SH-SY5Y (cell line): Measurements from ENCODE around the gene SNTG2.

Source experiments
- GATA2 ChIP-seq: IDR thresholded peaks from 2 replicates; pipeline ENCODE4 v1.6.1; 2011; ENCODE audit warnings: mild to moderate bottlenecking, low read depth, low read length
- GATA3 ChIP-seq: IDR thresholded peaks from 2 replicates; pipeline ENCODE4 v1.6.1; 2011; ENCODE audit warnings: low read depth, mild to moderate bottlenecking, low read length, moderate library complexity

DNA sequence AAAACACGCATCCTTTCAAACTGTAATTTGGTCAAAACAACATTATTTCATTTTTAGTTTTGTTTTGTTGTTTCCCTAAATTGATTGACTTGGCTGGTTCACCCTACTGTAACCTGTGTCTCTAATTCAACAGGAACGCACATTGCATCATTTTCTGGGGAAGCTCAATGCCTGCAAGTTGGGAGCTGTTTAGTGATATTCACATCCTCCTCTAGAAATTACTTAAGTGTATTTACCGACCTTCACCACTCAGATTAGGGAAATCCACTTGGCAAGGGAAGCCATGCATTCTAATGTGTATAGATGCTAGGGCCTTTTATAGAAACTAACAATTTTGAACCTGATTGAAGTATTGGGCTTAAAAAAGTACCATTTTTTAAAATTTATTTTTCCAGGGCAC is 455.3 kb downstream of the SNTG2 start:
- TF ChIP-seq GATA2 (no peak), GATA3 (no peak)
